Endodermal cell (in vitro differentiated cells): ENCODE data around the gene SUPT6H. TPM values are rescaled to one million over a fixed set of nuclear protein-coding genes. Genes with fewer than 3 reads are reported as not detected.

Source experiments
- DNase-seq: peaks from one replicate; pipeline ENCODE4 v3.0.0-alpha.2; 2017
- H3K27ac ChIP-seq: 2 replicates; pipeline ENCODE4 v1.5.1; 2013; ENCODE audit warnings: mild to moderate bottlenecking, low read depth, low read length, moderate library complexity
- H3K27me3 ChIP-seq: 2 replicates; pipeline ENCODE4 v1.6.1; 2013; ENCODE audit warnings: mild to moderate bottlenecking, low read length, moderate library complexity; ENCODE audit not compliant: insufficient read depth, control insufficient read depth, poor library complexity, severe bottlenecking
- H3K36me3 ChIP-seq: 2 replicates; pipeline ENCODE4 v1.7.0; 2013; ENCODE audit warnings: mild to moderate bottlenecking, low read length, moderate library complexity; ENCODE audit not compliant: control insufficient read depth, insufficient read depth
- H3K4me1 ChIP-seq: one replicate; pipeline ENCODE4 v1.7.0; 2013; ENCODE audit warnings: low read length; ENCODE audit not compliant: control insufficient read depth, insufficient read depth
- H3K4me3 ChIP-seq: 2 replicates; pipeline ENCODE4 v1.5.1; 2013; ENCODE audit warnings: mild to moderate bottlenecking, low read length, moderate library complexity
- H3K9ac ChIP-seq: 2 replicates; pipeline ENCODE4 v1.6.1; 2013; ENCODE audit warnings: mild to moderate bottlenecking, low read length, moderate library complexity; ENCODE audit not compliant: poor library complexity, severe bottlenecking; ENCODE audit errors: extremely low read depth
- H3K9me3 ChIP-seq: 2 replicates; pipeline ENCODE4 v1.6.1; 2013; ENCODE audit warnings: mild to moderate bottlenecking, low read length, moderate library complexity; ENCODE audit not compliant: control insufficient read depth
- H3K27ac Mint-ChIP-seq: 2 replicates; pipeline ENCODE4 v1.8.0; 2020; ENCODE audit warnings: mixed read lengths
- H3K27me3 Mint-ChIP-seq: 2 replicates; pipeline ENCODE4 v1.8.0; 2021; ENCODE audit warnings: mild to moderate bottlenecking, mixed read lengths; ENCODE audit not compliant: insufficient read depth
- H3K36me3 Mint-ChIP-seq: 2 replicates; pipeline ENCODE4 v1.8.0; 2020; ENCODE audit warnings: low read depth, mixed read lengths
- H3K4me1 Mint-ChIP-seq: 2 replicates; pipeline ENCODE4 v1.8.0; 2020; ENCODE audit warnings: mixed read lengths
- H3K4me3 Mint-ChIP-seq: 2 replicates; pipeline ENCODE4 v1.8.0; 2020; ENCODE audit warnings: mild to moderate bottlenecking, moderate library complexity, mixed read lengths
- H3K9me3 Mint-ChIP-seq: 2 replicates; pipeline ENCODE4 v1.8.0; 2020; ENCODE audit warnings: mild to moderate bottlenecking, mixed read lengths
- CTCF ChIP-seq: fragments of 200-600 bp; sonication (generic); conservative IDR thresholded peaks from 2 replicates; pipeline ENCODE4 v1.5.0; 2021; ENCODE audit warnings: antibody characterized with exemption, mild to moderate bottlenecking
- WGBS, 2 experiments: methylation state at CpG; one replicate each; pipeline versions ENCODE4 v1.1.5 to v1.1.7; 2013; ENCODE audit warnings: missing lambda C conversion rate in 2 of 2, mixed read lengths in 1 of 2; ENCODE audit not compliant: insufficient coverage in 1 of 2, insufficient read length in 1 of 2; 5-methylcytosine and 5-hydroxymethylcytosine counted together
- long read RNA-seq, 4 experiments: library from polyadenylated mRNA in 2 of 4; library from RNA in 1 of 4; library from capped mRNA in 1 of 4; stranded (forward) in 3 of 4; unstranded in 1 of 4; transcript quantifications; one replicate each; pipeline ENCODE4 v2.0.0, GENCODE V29; 2020 to 2021; ENCODE audit warnings: inconsistent platforms in 1 of 4
- polyA plus RNA-seq, 2 experiments: library from polyadenylated mRNA; stranded (reverse); fragments of 50-300 nt; gene quantifications; one replicate each; pipeline ENCODE4 v1.2.3, GENCODE V29; 2013
- total RNA-seq, 2 donors: library from RNA; stranded (reverse); fragmentation: NEBNext Ultra II Directional in 1 of 2; extraction: Animal tissue kit (Norgen Biotek cat#: 25700) in 1 of 2; gene quantifications; 2 replicates in 1 of 2; 3 replicates in 1 of 2; pipeline ENCODE4 v1.2.1, GENCODE V29; 2021

SUPT6H gene
- total RNA-seq: 10 to 100 TPM; 54.4 to 72.1 TPM
- 45.8 TPM for polyA plus RNA-seq (2013, experiment 1 of 2)
- polyA plus RNA-seq (2013, experiment 2 of 2): 38.8 TPM
- long read RNA-seq, experiment 1, partial matches to known transcripts: 21 of 27 reads
- long read RNA-seq, experiment 1, other reads (novel, unspliced or antisense): 6 of 27 reads
- long read RNA-seq, experiment 2, full-length matches to known transcripts: 51 of 100 reads
- long read RNA-seq, experiment 2, partial matches to known transcripts: 39 of 100 reads
- long read RNA-seq, experiment 2, other reads (novel, unspliced or antisense): 10 of 100 reads
- long read RNA-seq, experiment 3, full-length matches to known transcripts: 11 of 37 reads
- long read RNA-seq, experiment 3, partial matches to known transcripts: 23 of 37 reads
- long read RNA-seq, experiment 3, other reads (novel, unspliced or antisense): 3 of 37 reads
- long read RNA-seq, experiment 4, partial matches to known transcripts: 3 of 3 reads
- long read RNA-seq, experiment 4, other reads (novel, unspliced or antisense): 0 of 3 reads

DNA sequence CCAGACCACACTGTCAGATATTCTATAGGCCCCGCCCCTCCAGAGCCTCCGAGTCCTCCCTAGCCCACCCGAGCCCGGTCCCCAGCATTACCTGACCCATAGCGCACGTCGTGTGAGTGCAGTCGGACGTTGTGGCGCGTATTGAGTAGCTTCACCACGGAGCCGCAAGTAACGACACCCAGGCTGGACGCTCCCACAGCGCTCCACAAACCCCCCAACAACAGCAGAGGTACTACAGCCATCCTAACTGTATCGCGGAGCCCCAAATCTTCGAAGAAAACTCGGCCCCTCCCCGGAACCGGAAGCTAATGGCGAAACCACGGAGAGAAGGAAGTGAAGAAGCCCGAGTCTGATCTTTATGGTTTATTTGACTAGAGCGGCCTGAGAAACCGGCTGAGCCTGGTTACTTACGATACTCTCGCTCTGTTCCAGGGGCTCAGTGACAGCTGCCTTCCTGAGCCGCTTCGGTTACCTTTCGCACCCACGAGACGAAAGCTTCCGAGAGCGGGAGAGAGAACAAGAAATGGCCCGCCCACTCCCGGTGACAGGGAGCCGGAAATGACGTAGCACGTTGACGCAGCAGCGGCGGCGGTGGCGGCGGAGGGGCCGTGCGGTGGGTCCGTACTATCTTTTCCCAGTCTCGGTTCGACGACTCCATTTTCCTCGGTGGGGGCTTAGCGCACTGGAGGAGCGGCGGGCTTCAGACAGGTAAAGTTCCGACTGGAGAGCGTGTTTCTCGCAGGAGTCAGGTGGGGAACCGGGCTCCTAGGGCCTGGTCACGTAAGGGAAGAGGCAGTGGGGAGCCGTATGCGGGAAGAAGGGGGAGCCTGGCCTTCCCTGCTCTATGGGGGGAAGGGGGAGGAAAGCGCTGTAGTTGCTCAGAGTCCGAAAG lies at the start of gene SUPT6H, which contains the start of gene SDF2:
Gene SUPT6H, plus strand, starts transcription at position 571 of the 892 bp plus-strand sequence. CDS start 11,197 bp downstream, outside the sequence.
Gene SDF2, minus strand, starts transcription at position 272 of the 892 bp plus-strand sequence. Its CDS starts 30 bp downstream, at position 242.
- peak; percentile 98 for DNase-seq
- H3K27me3 Mint-ChIP-seq: peaks cover 2% of the 10 kb centered on the region
- H3K27ac Mint-ChIP-seq: peak within 1 kb of the TSS; percentile 100

GRCh38 chr17:28612531-28612930 lies 49.5 kb upstream of the SUPT6H start:
- H3K27ac Mint-ChIP-seq: no peak overlapping the region

More for the DNA sequence above, at the start of gene SUPT6H, which contains the start of gene SDF2:
- H3K4me3 Mint-ChIP-seq: peak within 1 kb of the TSS; percentile 99
- Histone ChIP-seq H3K9me3 (peaks cover 41% of the 10 kb centered on the region), H3K9ac (peak within 1 kb of the TSS; percentile 97), H3K4me1 (no peaks in the 10 kb centered on the region), H3K36me3 (peaks cover 50% of the 10 kb centered on the region), H3K27me3 (no peaks in the 10 kb centered on the region), H3K4me3 (peak within 1 kb of the TSS; percentile 99), H3K27ac (peak within 1 kb of the TSS; percentile 66)
- WGBS, 2 experiments: 0% methylated on average over 38 to 66 of the region's 66 CpGs
- peaks cover 63% of the 10 kb centered on the region for H3K36me3 Mint-ChIP-seq
- TF ChIP-seq CTCF: no peak
- H3K4me1 Mint-ChIP-seq: peaks cover 14% of the 10 kb centered on the region
- H3K9me3 Mint-ChIP-seq: peaks cover 42% of the 10 kb centered on the region

More at GRCh38 chr17:28612531-28612930, 49.5 kb upstream of the SUPT6H start:
- H3K27ac ChIP-seq: no peak overlapping the region
- peaks cover 73% of the 10 kb centered on the region for H3K36me3 Mint-ChIP-seq
- H3K4me1 Mint-ChIP-seq: no peaks in the 10 kb centered on the region
- no peak overlapping the region for H3K4me3 Mint-ChIP-seq
- DNase-seq: no peak
- no peak for TF ChIP-seq CTCF
- peaks cover 86% of the 10 kb centered on the region for H3K36me3 ChIP-seq
- 79 to 88% methylated on average over 2 of the region's 2 CpGs for WGBS, 2 experiments
- H3K4me3 ChIP-seq: no peak overlapping the region
- H3K9ac ChIP-seq: no peak overlapping the region
- no peaks in the 10 kb centered on the region for H3K4me1 ChIP-seq
- H3K9me3 ChIP-seq: no peaks in the 10 kb centered on the region
- no peaks in the 10 kb centered on the region for H3K27me3 Mint-ChIP-seq
- no peaks in the 10 kb centered on the region for H3K27me3 ChIP-seq
- H3K9me3 Mint-ChIP-seq: no peaks in the 10 kb centered on the region
